Chondrocyte (in vitro differentiated cells): ENCODE data around the gene USP17L25. TPM values are rescaled to one million over a fixed set of nuclear protein-coding genes. Genes with fewer than 3 reads are reported as not detected.

Experiments
- total RNA-seq: library from RNA; stranded (reverse); gene quantifications from 3 replicates; pipeline ENCODE4 v1.2.1, GENCODE V29; 2021

Gene USP17L25
- total RNA-seq, 1 donor from 2014 or later: not detected

Other genes with a start within 250 kb of the USP17L25 start
- not detected in 3 replicates for gene FAM90A26, start 159.5 kb upstream of the USP17L25 start, total RNA-seq
- not detected in 3 replicates for gene USP17L10, start 119.3 kb upstream of the USP17L25 start, total RNA-seq
- not detected in 3 replicates for gene USP17L11, start 114.5 kb upstream of the USP17L25 start, total RNA-seq
- not detected in 3 replicates for gene USP17L12, start 109.8 kb upstream of the USP17L25 start, total RNA-seq
- gene USP17L13, start 105.0 kb upstream of the USP17L25 start, total RNA-seq: not detected in 3 replicates
- not detected in 3 replicates for gene USP17L15, start 95.5 kb upstream of the USP17L25 start, total RNA-seq
- not detected in 3 replicates for gene USP17L17, start 86.0 kb upstream of the USP17L25 start, total RNA-seq
- gene USP17L18, start 81.3 kb upstream of the USP17L25 start, total RNA-seq: not detected in 3 replicates
- not detected in 3 replicates for gene USP17L19, start 76.5 kb upstream of the USP17L25 start, total RNA-seq
- not detected in 3 replicates for gene USP17L20, start 71.8 kb upstream of the USP17L25 start, total RNA-seq
- not detected in 3 replicates for gene USP17L21, start 67.0 kb upstream of the USP17L25 start, total RNA-seq
- gene USP17L22, start 62.3 kb upstream of the USP17L25 start, total RNA-seq: not detected in 3 replicates
- not detected in 3 replicates for gene USP17L24, start 4.7 kb upstream of the USP17L25 start, total RNA-seq
- gene USP17L26, start 4.7 kb downstream of the USP17L25 start, total RNA-seq: not detected in 3 replicates
- not detected in 3 replicates for gene USP17L5, start 9.5 kb downstream of the USP17L25 start, total RNA-seq
- not detected in 3 replicates for gene USP17L27, start 14.2 kb downstream of the USP17L25 start, total RNA-seq
- gene USP17L28, start 19.0 kb downstream of the USP17L25 start, total RNA-seq: not detected in 3 replicates
- gene USP17L29, start 23.7 kb downstream of the USP17L25 start, total RNA-seq: not detected in 3 replicates
- gene USP17L30, start 33.2 kb downstream of the USP17L25 start, total RNA-seq: not detected in 3 replicates
- gene DEFB131A, start 114.5 kb downstream of the USP17L25 start, total RNA-seq: not detected in 3 replicates